DND-41 (cell line): ENCODE results near the gene GRID1.

Experiments used
- ATAC-seq: fragments of 200-7000 bp; cut with Tn5 transposase; 3 replicates; pipeline ENCODE4 v1.9.1; 2021; ENCODE audit warnings: low read depth; ENCODE audit not compliant: insufficient read depth
- DNase-seq: peaks from one replicate; pipeline ENCODE4 v3.0.0-alpha.2; 2020
- H2AFZ ChIP-seq: 2 replicates; pipeline ENCODE4 v1.6.0; 2012; ENCODE audit warnings: low read depth, low read length
- H3K27ac ChIP-seq: 2 replicates; pipeline ENCODE4 v1.5.1; 2012; ENCODE audit warnings: low read length, inconsistent platforms
- H3K27me3 ChIP-seq: fragments of 200-600 bp; sonication (generic); 2 replicates; pipeline ENCODE4 v1.6.0; 2012; ENCODE audit warnings: low read length, mild to moderate bottlenecking, inconsistent platforms; ENCODE audit not compliant: insufficient read depth, poor library complexity
- H3K36me3 ChIP-seq: 2 replicates; pipeline ENCODE4 v1.5.1; 2012; ENCODE audit warnings: low read length, inconsistent platforms; ENCODE audit not compliant: insufficient read depth
- H3K4me1 ChIP-seq: 2 replicates; pipeline ENCODE4 v1.5.1; 2012; ENCODE audit warnings: mild to moderate bottlenecking, low read length; ENCODE audit not compliant: insufficient read depth
- H3K4me2 ChIP-seq: 2 replicates; pipeline ENCODE4 v1.6.0; 2012; ENCODE audit warnings: mild to moderate bottlenecking, moderate library complexity, low read length, inconsistent platforms; ENCODE audit not compliant: insufficient read depth
- H3K4me3 ChIP-seq, 2 experiments: fragments of 200-600 bp in 1 of 2; shearing (Covaris generic) in 1 of 2; 2 replicates each; pipeline ENCODE4 v1.5.1; 2012 to 2016; ENCODE audit warnings: inconsistent platforms in 2 of 2, low read length in 2 of 2, mild to moderate bottlenecking in 2 of 2, low read depth in 1 of 2, moderate library complexity in 1 of 2
- H3K79me2 ChIP-seq: 2 replicates; pipeline ENCODE4 v1.6.0; 2012; ENCODE audit warnings: low read length, inconsistent platforms; ENCODE audit not compliant: insufficient read depth
- H3K9ac ChIP-seq: 2 replicates; pipeline ENCODE4 v1.6.0; 2012; ENCODE audit warnings: low read depth, mild to moderate bottlenecking, inconsistent platforms, low read length, moderate library complexity
- H3K9me3 ChIP-seq: 2 replicates; pipeline ENCODE4 v1.5.1; 2012; ENCODE audit warnings: low read length, moderate library complexity, mild to moderate bottlenecking, inconsistent platforms; ENCODE audit not compliant: insufficient read depth, severe bottlenecking
- H4K20me1 ChIP-seq: 2 replicates; pipeline ENCODE4 v1.6.0; 2012; ENCODE audit warnings: low read length; ENCODE audit not compliant: insufficient read depth
- EZH2 ChIP-seq: IDR thresholded peaks from 3 replicates; pipeline ENCODE4 v1.6.1; 2012; ENCODE audit warnings: borderline replicate concordance, low read depth, mild to moderate bottlenecking, moderate library complexity, low read length, inconsistent platforms; ENCODE audit not compliant: severe bottlenecking
- TF ChIP-seq, protein P1 (sequence below): IDR thresholded peaks from 2 replicates; pipeline ENCODE4 v1.5.1; 2012; ENCODE audit warnings: borderline replicate concordance, low read length, moderate library complexity, mild to moderate bottlenecking; ENCODE audit not compliant: poor library complexity, severe bottlenecking; ENCODE audit errors: extremely low read depth

Gene GRID1

GRCh38 chr10:85643845-85644525, 722.6 kb downstream of the GRID1 start:
- Histone ChIP-seq H3K36me3 (no peaks in the 10 kb centered on the region), H2AFZ (no peak overlapping the region), H3K27ac (no peak overlapping the region), H3K79me2 (no peaks in the 10 kb centered on the region), H3K9me3 (no peaks in the 10 kb centered on the region), H3K4me1 (no peaks in the 10 kb centered on the region), H3K4me3 (no peak overlapping the region), H3K4me2 (no peak overlapping the region), H3K27me3 (peaks cover 2% of the 10 kb centered on the region), H3K9ac (no peak overlapping the region), H4K20me1 (no peaks in the 10 kb centered on the region)
- no peak for ATAC-seq
- DNase-seq = no peak
- TF ChIP-seq EZH2 = no peak
- TF ChIP-seq, protein P1, sequence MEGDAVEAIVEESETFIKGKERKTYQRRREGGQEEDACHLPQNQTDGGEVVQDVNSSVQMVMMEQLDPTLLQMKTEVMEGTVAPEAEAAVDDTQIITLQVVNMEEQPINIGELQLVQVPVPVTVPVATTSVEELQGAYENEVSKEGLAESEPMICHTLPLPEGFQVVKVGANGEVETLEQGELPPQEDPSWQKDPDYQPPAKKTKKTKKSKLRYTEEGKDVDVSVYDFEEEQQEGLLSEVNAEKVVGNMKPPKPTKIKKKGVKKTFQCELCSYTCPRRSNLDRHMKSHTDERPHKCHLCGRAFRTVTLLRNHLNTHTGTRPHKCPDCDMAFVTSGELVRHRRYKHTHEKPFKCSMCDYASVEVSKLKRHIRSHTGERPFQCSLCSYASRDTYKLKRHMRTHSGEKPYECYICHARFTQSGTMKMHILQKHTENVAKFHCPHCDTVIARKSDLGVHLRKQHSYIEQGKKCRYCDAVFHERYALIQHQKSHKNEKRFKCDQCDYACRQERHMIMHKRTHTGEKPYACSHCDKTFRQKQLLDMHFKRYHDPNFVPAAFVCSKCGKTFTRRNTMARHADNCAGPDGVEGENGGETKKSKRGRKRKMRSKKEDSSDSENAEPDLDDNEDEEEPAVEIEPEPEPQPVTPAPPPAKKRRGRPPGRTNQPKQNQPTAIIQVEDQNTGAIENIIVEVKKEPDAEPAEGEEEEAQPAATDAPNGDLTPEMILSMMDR = no peak

- H2AFZ ChIP-seq = no peak overlapping the region
- no peaks in the 10 kb centered on the region for H3K4me1 ChIP-seq
- peaks cover 2% of the 10 kb centered on the region for H3K27me3 ChIP-seq
- H3K36me3 ChIP-seq = no peaks in the 10 kb centered on the region
- H3K4me3 ChIP-seq = no peak overlapping the region
- H3K27ac ChIP-seq = no peak overlapping the region
- ATAC-seq (no peak), DNase-seq (no peak)
- H3K9ac ChIP-seq = no peak overlapping the region
- no peaks in the 10 kb centered on the region for H3K79me2 ChIP-seq
- no peaks in the 10 kb centered on the region for H4K20me1 ChIP-seq
- H3K9me3 ChIP-seq = no peaks in the 10 kb centered on the region
- no peak overlapping the region for H3K4me2 ChIP-seq
- TF ChIP-seq EZH2 = no peak
- TF ChIP-seq, protein P1 = no peak
Observed at GRCh38 chr10:85643171-85643844, 723.3 kb downstream of the GRID1 start.

DNA sequence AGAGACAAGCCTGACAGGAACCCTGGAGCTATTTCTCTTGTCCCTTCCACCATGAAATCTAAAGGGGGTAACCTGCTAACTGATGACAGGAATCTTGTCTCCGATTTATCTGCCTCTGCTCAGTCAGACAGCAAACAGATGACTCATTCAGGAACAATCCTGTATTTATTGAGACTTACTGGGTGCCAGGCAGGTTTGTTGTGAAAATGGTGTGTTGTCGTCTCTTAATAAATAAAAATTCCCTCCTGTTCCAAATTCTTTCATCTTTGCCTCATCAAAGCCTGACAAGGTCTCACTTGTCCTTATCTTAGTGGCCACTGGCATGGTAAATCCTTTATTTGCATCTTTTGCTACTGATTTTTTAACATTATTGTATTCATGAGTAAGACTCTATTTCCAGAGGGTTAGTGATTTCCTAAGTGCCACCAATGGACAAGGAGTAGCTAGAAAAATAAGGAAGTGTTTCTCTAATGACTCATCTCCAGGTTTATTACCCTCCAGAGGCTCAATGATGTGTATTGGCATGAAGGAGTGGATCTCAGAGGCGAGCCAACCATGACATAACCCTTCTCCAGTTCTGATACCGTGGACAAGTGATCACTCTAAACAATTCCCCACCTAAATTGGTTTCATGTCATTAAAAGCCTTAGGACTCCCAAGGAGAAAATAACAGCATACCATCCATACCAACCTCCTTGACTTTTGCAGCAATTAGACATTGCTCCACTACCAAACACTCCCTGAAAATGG, 724.0 kb downstream of the GRID1 start:
- Histone ChIP-seq H3K4me1 (no peaks in the 10 kb centered on the region), H3K27me3 (peaks cover 2% of the 10 kb centered on the region), H3K36me3 (no peaks in the 10 kb centered on the region), H3K79me2 (no peaks in the 10 kb centered on the region), H3K9ac (no peak overlapping the region), H3K4me3 (no peak overlapping the region), H2AFZ (no peak overlapping the region), H3K9me3 (no peaks in the 10 kb centered on the region), H3K27ac (no peak overlapping the region), H3K4me2 (no peak overlapping the region), H4K20me1 (no peaks in the 10 kb centered on the region)
- no peak for TF ChIP-seq EZH2
- TF ChIP-seq, protein P1 = no peak
- ATAC-seq (no peak), DNase-seq (no peak)
